OCI-LY3 (cell line): ENCODE results near the gene DDX6.

Source experiments
- CTCF ChIP-seq: fragments of 200-600, 300-600 bp; sonication (generic); IDR thresholded peaks from 2 replicates; pipeline ENCODE4 v1.5.1; 2014; ENCODE audit warnings: antibody characterized with exemption, low read length, low read depth
- EZH2phosphoT487 ChIP-seq: fragments of 200-600 bp; shearing (Covaris generic); IDR thresholded peaks from 2 replicates; pipeline ENCODE4 v1.6.1; 2018; ENCODE audit warnings: antibody characterized with exemption, mixed run types, low read depth

DNA sequence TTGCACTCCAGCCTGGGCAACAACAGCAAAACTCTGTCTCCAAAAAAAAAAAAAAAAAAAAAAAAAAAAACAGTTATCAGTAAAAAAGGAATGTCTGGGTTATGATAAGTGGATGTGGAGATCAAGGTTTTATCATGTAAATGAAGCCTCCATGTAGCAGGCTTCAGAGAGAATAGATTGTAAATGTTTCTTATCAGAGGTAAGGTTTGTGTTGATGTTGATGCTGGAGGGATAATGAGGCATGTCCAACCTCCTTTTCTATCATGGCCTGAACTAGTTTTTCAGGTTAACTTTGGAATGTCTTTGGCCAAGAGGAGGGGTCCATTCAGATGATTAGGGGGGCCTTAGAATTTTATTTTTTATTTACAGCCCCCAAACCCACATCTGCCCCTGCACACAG, 76.1 kb downstream of the DDX6 start:
- TF ChIP-seq CTCF (no peak), EZH2phosphoT487 (no peak)
